Pancreas (tissue), 10 donors: ENCODE results near the gene PKNOX2. TPM values are rescaled to one million over a fixed set of nuclear protein-coding genes. Genes with fewer than 3 reads are reported as not detected.
A peak's percentile ranks its signal among the peaks of the same experiment; 100 is the strongest.

Experiments
- ATAC-seq, 4 donors: fragments of 200-7000 bp; cut with Tn5 transposase; one replicate each; pipeline versions ENCODE4 v1.8.0 to v1.9.1; 2020; ENCODE audit warnings: mild to moderate bottlenecking in 4 of 4, moderate library complexity in 4 of 4
- DNase-seq, 6 donors: peaks; one replicate each; pipeline ENCODE4 v3.0.0-alpha.2; 2020
- FAIRE-seq: peaks from 2 replicates; lab custom pipeline; 2012; peaks lifted over from hg19 to GRCh38; lab: Jason Lieb, UNC
- H3K27ac ChIP-seq, 4 donors: fragments of 200-600 bp; sonication (generic); 1 replicate in 3 of 4; 2 replicates in 1 of 4; pipeline versions ENCODE4 v1.5.0 to v1.8.0; 2020
- H3K27me3 ChIP-seq, 4 donors: fragments of 200-600 bp; one replicate each; pipeline ENCODE4 v1.8.0; 2021
- H3K36me3 ChIP-seq, 3 donors: fragments of 200-600 bp; sonication (generic) in 1 of 3; one replicate each; pipeline versions ENCODE4 v1.5.0 to v1.8.0; 2020 to 2021
- H3K4me1 ChIP-seq, 3 donors: fragments of 200-600 bp; one replicate each; pipeline ENCODE4 v1.8.0; 2021
- H3K4me3 ChIP-seq, 4 donors: fragments of 200-600 bp; sonication (generic) in 2 of 4; one replicate each; pipeline versions ENCODE4 v1.5.0 to v1.8.0; 2020 to 2021
- H3K9me3 ChIP-seq, 4 donors: fragments of 200-600 bp; one replicate each; pipeline ENCODE4 v1.8.0; 2021
- WGBS, 2 donors: extraction: QIAGEN DNeasy Blood & Tissue Kit; methylation state at CpG; one replicate each; pipeline ENCODE4 v1.1.7; 2013; 5-methylcytosine and 5-hydroxymethylcytosine counted together
- intact Hi-C, 3 donors: fragments of 100-400 bp; cut with DNase I; formaldehyde crosslinking; loops; one replicate each; pipeline versions ENCODE4 v1.11.1 to v1.14.2; 2022
- polyA plus RNA-seq, 2 donors: library from polyadenylated mRNA; stranded (reverse); fragments of 200-250 nt; gene quantifications; one replicate each; pipeline ENCODE4 v1.2.3, GENCODE V29; 2013
- total RNA-seq, 6 donors: library from RNA; stranded (reverse); fragmentation: NEBNext Ultra II Directional in 4 of 6; extraction: Animal tissue kit (Norgen Biotek cat#: 25700) in 4 of 6; gene quantifications; one replicate each; pipeline versions ENCODE4 v1.2.1 to v1.2.4, GENCODE V29; 2021 to 2023
- TF ChIP-seq, protein P1 (sequence below), 4 donors: fragments of 200-600 bp; sonication (generic) in 3 of 4; IDR thresholded peaks; one replicate each; pipeline versions ENCODE4 v1.5.0 to v1.8.0; 2021; ENCODE audit warnings: antibody characterized with exemption in 4 of 4
- donor health status: healthy with polysubstance abuse.
- donor health status: DM: no; HTN: no; CAD: no; lungs with moderate emphysema.
- donor health status: DM: no; HTN: no; CAD: no.
- donor health status: control.
- donor health status: control.
- donor health status: Bipolar disorder and iron deficiency.
- donor health status: DM: yes; HTN: yes; CAD: no.
- donor health status: DM: no; HTN: no; CAD: no.
- donor health status: DM: no; HTN: no; CAD: no.
- donor health status: DM: yes; HTN: yes; CAD: no.

The PKNOX2 gene
- total and polyA plus RNA-seq, 8 donors, result 3.4 to 8.1 (median 5.8) TPM

DNA sequence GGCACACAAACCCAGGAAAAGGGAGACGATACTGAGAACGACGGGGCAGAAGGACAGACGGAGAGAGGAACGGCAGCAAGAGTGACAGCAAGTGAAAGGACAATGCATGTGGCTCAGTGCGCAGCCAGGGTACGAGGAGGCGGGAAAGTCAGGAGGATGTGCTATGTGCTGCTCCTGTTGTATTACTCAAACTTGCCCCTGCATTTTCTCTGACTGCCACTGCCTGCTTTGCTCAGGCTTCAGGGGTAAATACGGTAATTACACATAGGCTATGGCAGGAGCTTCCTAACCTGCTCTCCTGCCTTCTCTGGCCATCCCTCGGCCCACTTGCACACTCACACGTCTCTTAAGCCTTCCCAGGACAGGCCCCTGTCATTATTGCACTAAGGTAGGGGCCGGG is 236.7 kb downstream of the PKNOX2 start:
- no peak for ATAC-seq
- DNase-seq, result no peak
- peaks cover 0 to 12% (median 0%) of the 10 kb centered on the region in 3 donors for H3K36me3 ChIP-seq
- no peak overlapping the region for H3K4me3 ChIP-seq
- H3K27me3 ChIP-seq, result no peaks in the 10 kb centered on the region
- intact Hi-C loops, result no loop called here
- no peak overlapping the region for H3K27ac ChIP-seq
- TF ChIP-seq, protein P1, sequence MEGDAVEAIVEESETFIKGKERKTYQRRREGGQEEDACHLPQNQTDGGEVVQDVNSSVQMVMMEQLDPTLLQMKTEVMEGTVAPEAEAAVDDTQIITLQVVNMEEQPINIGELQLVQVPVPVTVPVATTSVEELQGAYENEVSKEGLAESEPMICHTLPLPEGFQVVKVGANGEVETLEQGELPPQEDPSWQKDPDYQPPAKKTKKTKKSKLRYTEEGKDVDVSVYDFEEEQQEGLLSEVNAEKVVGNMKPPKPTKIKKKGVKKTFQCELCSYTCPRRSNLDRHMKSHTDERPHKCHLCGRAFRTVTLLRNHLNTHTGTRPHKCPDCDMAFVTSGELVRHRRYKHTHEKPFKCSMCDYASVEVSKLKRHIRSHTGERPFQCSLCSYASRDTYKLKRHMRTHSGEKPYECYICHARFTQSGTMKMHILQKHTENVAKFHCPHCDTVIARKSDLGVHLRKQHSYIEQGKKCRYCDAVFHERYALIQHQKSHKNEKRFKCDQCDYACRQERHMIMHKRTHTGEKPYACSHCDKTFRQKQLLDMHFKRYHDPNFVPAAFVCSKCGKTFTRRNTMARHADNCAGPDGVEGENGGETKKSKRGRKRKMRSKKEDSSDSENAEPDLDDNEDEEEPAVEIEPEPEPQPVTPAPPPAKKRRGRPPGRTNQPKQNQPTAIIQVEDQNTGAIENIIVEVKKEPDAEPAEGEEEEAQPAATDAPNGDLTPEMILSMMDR (IDR thresholded peaks at IDR 0.05), result no peak
- no peaks in the 10 kb centered on the region for H3K4me1 ChIP-seq
- no peaks in the 10 kb centered on the region for H3K9me3 ChIP-seq
- 86 to 95% methylated on average over 12 of the region's 12 CpGs for whole genome bisulfite sequencing, 2 donors
- no peak for FAIRE-seq

DNA sequence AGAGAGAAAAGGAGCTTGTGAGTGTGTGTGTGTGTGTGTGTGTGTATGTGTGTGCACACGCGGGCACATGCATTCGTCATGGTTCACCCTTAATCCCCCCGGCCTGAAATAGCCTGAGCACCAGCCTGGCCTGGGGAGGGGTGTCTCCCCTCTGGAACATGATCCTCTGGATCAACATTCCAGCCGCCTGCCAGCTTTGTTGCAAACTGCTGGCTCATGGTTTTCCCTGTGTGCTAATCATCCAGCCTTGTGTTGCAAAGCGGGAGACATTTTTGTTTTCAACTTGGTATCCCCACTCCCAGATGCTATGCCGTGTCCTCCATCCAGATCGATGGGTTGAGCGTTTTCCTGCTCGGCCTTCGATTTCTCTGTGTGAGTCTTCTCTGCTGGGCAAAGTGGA is 237.2 kb downstream of the PKNOX2 start:
- no peaks in the 10 kb centered on the region for H3K4me1 ChIP-seq
- intact Hi-C loops, result no loop called here
- TF ChIP-seq, protein P1 (IDR thresholded peaks at IDR 0.05), result no peak
- FAIRE-seq, result no peak
- no peak for ATAC-seq
- no peaks in the 10 kb centered on the region for H3K27me3 ChIP-seq
- DNase-seq, result peak in 1 of 6 donors; percentile 40
- H3K4me3 ChIP-seq, result no peak overlapping the region
- H3K9me3 ChIP-seq, result no peaks in the 10 kb centered on the region
- WGBS, 2 donors, result 88 to 89% methylated on average over 11 of the region's 11 CpGs
- peaks cover 0 to 12% (median 0%) of the 10 kb centered on the region in 3 donors for H3K36me3 ChIP-seq
- no peak overlapping the region for H3K27ac ChIP-seq

DNA sequence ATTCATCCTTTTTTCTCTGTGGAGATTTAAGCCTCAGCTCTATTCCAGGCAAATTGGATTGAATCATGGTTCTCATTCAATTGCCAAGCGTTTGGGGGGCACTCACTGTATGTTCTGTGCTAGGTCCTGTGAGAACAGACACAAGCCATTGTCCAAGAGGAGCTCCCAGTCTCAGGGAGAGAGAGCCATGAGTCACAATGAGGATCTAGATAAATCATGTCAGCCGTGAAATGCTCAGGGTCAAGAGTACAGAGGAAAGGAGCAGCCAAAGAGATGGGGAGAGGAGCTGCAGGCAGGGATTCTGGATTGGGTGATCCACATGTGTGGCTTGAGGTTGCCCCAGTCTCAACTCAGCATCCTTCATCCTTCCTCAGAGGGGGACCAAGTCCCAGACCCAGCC is 237.9 kb downstream of the PKNOX2 start:
- Histone ChIP-seq H3K9me3 (no peaks in the 10 kb centered on the region), H3K4me1 (no peaks in the 10 kb centered on the region), H3K4me3 (no peak overlapping the region), H3K36me3 (peaks cover 0 to 12% (median 0%) of the 10 kb centered on the region in 3 donors), H3K27ac (no peak overlapping the region), H3K27me3 (no peaks in the 10 kb centered on the region)
- no peak for DNase-seq
- ATAC-seq, result no peak
- intact Hi-C loops, result no loop called here
- TF ChIP-seq, protein P1 (IDR thresholded peaks at IDR 0.05), result no peak
- 38 to 44% methylated on average over 2 of the region's 2 CpGs for WGBS, 2 donors
- no peak for FAIRE-seq

DNA sequence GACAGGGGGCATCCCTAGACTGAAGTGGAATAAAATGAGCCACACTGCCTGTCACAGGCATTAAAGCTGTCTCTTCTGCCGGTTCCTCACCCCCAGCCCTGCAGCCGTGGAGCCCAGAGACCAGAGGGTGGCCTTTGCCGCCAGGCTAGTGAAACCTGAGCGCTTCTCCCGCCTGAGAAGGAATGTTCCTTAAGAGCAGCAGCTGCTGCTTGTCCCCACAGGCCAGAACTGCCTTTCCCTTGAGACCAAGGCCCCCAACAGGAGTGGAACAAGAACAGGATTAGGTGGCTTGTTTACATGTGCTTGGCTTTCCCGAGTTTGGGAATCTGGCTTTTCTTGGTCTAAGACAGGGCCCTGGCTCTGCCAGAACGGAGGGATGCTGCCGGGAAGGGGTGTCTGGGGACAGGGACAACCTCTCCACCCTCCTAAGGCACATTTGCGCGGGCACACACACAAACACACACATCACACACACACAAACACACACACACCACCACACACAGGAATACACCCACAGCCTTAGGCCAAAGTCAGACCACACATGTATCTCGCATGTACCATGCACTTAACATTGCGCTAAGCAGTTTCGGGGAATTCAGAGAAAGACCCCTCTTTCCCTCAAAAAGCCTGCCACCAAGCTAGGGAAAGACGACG is 239.7 kb downstream of the PKNOX2 start:
- Histone ChIP-seq H3K9me3 (no peaks in the 10 kb centered on the region), H3K27ac (no peak overlapping the region), H3K27me3 (no peaks in the 10 kb centered on the region), H3K4me1 (no peaks in the 10 kb centered on the region), H3K36me3 (no peaks in the 10 kb centered on the region), H3K4me3 (no peak overlapping the region)
- intact Hi-C loops, result no loop called here
- ATAC-seq (peak in 3 of 4 donors; percentile 7 to 24 (median 15)), DNase-seq (peak in 1 of 6 donors; percentile 48), FAIRE-seq (no peak)
- 49 to 61% methylated on average over 15 of the region's 15 CpGs for WGBS, 2 donors
- TF ChIP-seq, protein P1 (IDR thresholded peaks at IDR 0.05), result no peak
